DMS153 (cell line): ENCODE results near the gene BTBD2.

Experiments used
- DNase-seq: peaks from one replicate; lab custom pipeline; 2025; lab: John Stamatoyannopoulos, UW

Gene BTBD2

DNA sequence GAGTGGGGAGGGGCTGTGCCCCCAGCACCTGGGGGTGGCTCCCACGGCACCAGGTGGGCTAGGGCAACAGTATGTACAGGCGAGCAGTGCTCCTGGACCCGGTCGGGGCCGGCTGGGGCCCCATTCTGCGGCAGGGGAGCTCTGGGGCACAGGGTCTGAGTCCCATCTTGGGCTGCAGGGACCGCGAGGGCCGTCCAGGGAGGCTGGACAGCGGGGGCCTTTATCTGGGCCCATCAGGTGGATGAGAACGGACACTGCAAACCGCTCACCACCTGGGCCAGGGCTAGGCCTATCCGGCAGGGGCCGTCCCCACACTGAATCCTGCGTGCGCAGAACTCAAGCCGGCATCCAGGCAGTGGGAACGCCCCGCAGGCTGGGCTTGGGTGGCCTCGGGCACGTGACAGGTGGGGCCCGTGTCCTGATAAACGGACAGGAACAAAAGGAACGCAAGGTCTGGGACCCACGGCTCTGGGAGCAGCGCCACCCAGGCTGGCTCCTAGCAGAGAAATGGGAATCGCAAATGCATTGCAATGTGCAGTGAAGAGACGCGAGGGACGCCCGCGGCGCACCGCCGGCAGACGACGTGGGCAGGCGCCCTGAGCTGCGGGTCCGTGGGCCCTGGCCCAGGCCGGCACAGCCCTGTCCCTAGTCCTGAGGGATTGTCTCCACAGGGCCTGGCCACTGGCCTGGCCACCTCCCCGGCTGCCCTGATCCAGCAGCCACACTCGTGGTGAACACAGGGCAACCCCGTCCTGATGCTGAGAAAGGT is 29.7 kb downstream of the BTBD2 start:
- no peak for DNase-seq

DNA sequence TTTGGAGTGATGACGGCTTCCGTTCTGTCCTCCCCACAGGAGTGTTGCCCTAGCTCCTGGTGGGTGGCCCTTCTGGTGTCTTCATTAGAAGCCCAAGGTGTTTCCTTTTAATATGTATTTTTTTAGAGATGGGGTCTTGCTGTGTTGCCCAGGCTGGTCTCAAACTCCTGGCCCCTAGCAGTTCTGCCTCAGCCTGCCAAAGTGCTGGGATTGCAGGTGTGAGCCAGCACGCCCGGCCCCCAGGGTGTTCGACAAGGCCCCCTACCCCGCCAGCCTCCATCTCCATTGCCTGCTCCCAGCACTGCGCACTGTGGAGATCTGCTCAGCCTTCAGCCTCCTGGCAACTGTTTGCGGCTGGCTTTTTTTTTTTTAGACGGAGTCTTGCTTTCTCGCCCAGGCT is 31.2 kb downstream of the BTBD2 start:
- no peak for DNase-seq

DNA sequence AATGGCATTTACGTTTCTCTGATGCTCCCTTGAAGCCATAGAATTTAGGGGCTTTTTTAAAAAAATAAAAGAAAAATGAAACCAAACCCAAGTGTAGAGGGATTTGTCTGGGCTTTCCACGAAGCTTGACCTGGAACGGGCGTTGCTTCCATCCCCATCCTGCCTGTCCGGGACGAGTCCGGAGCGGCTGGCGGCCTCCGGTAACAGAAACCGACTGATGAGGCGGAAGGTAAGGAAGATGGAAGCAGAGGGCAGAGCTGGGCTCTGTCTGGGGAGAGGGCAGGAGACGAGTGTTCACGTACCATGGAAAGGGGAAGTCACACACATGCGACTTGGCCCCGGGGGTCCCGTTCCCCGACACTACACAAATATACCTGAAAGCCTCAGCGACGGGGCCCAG is 34.3 kb downstream of the BTBD2 start:
- DNase-seq, result no peak

DNA sequence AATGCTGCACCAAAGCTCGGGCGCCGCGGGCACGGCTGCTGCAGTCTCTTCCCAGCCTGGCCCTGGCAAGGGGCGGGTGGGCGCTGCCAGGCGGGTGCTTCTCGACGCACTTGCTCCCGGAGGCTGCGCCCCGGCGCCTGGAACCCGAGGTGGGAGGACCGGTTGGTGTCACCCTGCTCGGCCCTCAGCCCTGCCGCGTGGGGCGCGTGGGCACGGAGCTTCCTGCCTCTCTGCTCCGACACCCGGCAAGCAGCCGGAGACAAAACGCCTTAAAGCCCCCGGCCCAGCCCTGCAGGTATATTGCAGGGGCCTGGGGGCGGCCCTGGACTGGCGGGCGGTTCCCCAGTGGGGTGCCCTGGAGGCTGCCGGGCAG is 34.7 kb downstream of the BTBD2 start:
- DNase-seq, result no peak

DNA sequence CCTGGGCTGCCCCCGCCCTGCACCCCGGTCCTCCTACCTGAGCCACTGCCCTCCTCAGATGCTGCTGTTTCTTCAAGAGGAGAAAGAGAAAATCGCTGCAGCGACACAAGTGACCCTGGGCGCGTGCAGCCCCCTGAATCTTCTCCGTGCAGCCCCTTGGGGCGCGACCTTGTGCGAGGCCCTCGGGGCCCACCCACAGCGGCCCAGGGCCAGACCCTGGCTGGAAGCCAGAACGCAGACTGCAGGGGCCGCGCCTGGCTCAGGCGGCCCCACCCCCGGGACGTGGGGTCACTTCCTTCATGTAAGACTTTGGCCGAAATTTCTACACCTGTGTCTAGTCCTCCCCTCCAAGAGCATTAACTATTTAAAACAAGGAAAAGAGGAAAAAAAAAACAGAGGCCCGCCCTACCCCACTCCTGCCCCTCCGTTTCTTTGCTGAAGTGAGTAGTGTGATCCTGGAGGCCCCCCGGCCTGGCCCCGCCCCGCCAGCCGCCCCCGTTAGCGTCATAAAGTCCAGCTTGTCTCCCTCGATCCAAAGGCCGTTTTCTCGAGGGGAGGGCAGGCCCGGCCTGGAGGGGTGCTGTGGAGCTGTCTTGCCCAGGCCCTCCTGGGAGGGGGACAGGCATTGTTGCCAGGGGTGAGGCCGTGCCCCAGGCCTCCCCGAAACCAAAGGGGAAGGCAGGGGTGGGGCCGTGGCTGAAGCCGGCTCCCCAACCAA is 35.3 kb downstream of the BTBD2 start:
- DNase-seq, result no peak

DNA sequence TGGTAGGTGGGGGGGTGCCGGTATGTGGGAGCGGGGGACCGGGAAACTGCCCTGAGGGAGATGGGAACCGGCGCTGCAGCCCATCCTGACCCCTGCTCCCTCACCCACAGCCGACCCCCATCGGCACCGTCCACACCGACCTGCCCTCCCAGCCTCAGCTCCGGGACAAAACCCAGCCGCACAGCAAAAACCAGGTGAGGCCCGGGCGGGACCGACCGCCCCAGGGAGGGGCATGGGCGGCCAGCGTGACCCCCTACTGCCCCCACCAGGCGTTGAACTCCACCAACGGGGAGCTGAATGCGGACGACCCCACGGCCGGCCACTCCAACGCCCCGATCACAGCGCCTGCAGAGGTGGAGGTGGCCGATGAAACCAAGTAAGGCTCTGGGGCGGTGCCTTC is 35.9 kb downstream of the BTBD2 start:
- DNase-seq, result no peak

DNA sequence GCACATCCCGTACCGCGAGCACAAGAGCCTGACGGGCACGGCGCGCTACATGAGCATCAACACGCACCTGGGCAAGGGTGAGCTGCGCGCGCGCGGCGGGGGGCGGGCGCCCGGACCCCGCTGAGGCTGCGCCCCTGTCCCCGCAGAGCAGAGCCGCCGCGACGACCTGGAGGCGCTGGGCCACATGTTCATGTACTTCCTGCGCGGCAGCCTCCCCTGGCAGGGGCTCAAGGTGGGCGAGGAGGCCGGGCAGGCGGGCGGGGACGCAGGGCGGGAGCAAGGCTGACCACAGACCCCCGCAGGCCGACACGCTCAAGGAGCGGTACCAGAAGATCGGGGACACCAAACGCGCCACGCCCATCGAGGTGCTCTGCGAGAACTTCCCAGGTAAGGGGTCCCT is 36.5 kb downstream of the BTBD2 start:
- DNase-seq, result no peak

DNA sequence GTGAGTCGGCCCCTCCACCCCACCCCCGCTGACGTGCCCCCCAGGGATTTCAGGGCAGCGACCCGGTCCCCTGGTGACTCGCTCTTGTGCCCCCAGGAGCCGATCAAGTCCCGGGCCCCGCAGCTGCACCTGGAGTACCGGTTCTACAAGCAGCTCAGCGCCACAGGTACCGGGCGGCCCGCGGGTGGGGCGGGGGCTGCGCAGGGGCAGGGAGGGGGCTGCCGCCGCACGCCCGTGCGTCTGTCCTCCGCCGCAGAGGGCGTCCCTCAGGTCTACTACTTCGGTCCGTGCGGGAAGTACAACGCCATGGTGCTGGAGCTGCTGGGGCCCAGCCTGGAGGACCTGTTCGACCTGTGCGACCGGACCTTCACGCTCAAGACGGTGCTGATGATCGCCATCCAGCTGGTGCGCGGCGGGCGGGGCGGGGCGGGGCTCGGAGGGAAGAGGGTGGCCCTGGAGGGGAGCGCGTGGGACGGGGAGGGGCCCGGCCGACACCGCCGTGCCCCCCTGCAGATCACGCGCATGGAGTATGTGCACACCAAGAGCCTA is 37.1 kb downstream of the BTBD2 start:
- DNase-seq, result no peak

DNA sequence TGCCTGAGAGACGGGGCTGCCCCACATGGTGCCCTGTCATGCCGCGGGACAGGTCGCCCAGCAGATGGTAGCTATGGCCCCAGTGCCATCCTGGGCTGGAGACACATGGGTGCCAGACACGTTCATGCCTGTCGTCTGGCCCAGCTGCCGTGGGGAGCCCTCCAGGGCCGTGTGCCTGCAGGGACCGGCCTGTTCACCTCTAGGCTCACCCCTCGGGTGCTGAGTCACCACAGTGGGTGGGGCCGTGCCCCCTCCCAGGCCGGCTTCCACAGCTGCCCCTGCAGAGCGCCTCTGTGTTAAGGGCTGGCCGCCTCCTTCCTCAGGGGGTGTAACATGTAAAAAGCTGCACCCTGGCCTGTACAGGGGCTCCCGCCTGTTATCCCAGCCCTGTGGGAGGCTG is 38.4 kb downstream of the BTBD2 start:
- DNase-seq, result no peak

DNA sequence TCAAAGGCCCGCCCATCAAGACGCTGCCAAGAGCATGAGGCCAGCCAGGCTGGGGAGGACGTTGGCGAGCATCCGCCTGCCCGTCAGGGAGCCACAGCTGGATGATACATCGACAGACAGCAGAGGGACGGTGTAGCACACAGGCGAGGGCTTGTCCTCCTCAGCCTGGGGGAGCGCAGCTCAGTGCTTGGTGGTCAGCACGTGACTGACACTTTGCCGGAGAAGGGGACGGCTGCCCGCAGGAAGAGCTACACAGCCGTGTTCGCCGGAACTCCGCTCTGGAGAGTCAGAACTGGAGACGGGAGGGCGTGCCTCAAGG is 40.4 kb downstream of the BTBD2 start:
- no peak for DNase-seq

DNA sequence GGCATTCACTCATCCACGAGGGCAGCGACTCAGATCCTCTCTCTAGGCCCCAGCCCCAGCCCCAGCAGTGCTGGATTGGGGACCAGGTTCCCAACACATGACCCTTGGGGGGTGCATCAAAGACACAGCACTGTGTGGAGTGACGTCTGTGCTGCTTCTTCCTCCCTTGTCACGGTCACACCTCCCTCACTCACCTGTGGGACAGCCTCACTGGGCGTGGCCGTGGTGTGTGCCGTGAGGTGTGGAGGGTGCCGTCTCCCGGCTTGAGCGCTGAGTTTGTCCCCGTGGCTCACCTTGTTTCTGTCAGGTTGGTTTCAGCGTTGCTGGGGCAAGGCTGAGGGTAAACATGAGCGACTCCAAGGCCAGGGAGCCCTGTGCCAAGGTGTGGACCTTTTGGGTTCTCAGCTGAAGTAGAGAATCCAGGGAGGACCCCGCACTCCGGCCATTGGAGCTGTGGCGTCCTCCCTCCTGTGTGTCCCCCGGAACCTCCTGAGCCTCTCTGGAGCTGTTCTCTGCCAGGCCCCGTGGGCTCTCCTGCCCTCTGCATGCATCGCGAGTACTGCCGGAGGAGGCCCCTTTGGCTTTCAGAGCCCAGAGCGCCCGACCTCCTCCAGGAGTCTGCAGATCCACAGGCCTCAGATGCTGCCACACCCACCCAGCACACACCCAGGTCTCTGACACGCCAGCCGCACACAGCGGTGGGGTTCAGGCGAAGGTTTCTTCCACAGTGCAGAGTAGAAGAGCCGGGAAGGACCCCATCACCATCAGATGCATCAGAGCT is 40.9 kb downstream of the BTBD2 start:
- no peak for DNase-seq

DNA sequence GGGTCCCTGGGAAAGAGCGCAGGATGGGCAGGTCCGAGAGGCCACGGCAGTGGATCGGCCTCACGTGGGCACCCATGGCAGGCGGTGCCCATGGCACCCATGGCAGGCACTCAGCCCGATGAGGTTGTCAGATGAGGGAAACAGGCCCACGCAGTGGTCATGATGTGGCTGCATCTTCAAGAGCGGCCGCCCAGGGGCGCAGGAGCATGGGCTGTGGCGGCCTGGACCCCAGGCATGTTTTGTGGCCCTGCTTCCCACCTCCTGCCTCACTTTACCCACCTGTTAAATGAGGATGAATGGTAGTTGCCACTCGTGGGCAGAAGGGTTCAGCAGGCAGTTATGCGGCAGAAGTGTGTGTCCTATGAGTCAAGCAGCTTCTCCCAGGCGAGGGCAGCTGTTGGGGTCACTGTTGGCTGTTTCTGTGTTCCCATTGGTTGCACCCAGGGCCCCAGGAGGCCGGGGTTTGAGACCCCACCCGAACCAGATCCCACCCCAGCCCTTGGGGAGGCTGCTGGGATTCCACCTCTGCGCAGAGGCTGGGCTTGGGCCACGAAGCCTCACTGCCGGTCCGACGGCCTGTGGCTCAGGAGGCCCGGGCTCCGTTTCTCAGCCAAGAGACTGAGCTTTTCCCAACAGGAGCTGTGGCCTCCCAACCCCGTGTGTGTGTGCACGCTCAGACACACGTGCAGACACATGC is 44.6 kb downstream of the BTBD2 start:
- no peak for DNase-seq

DNA sequence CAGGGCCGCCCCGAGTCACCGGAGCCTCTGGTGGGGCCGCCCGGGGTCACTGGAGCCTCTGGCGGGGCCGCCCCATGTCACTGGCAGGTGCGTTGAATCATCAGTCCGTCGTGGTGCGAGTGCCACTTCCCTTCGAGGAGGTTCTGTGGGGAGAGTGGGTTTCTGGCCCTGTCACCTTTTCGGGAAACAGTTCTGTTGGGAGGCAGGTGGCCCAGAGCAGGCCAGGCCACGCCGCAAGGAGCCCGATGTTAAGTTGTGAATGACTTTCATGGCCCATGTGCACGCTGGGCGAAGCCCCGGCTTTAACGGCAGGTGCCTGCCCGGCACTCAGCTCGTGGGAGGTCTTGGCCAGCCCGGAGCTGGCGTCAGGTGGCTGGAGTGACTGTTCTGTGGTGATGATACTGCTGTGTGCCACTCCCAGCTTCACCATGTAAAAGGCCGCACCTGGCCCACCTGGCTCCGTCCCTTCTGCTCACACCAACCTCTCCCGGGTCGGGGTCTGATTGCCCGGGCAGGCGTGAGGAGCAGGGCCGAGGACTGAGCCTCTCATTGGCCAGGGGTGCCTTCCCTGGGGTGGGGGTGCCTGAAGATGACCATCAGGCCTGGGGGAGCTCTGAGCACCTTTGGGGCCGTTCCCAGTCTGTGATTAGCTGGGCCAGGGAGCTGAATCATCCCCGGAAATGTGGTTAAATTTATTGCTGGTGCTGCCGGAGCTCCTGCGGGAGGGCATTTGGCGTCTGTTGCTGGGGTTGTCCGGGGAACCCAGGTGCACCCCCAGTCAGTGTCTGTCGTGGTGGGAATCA is 45.3 kb downstream of the BTBD2 start:
- DNase-seq, result no peak

DNA sequence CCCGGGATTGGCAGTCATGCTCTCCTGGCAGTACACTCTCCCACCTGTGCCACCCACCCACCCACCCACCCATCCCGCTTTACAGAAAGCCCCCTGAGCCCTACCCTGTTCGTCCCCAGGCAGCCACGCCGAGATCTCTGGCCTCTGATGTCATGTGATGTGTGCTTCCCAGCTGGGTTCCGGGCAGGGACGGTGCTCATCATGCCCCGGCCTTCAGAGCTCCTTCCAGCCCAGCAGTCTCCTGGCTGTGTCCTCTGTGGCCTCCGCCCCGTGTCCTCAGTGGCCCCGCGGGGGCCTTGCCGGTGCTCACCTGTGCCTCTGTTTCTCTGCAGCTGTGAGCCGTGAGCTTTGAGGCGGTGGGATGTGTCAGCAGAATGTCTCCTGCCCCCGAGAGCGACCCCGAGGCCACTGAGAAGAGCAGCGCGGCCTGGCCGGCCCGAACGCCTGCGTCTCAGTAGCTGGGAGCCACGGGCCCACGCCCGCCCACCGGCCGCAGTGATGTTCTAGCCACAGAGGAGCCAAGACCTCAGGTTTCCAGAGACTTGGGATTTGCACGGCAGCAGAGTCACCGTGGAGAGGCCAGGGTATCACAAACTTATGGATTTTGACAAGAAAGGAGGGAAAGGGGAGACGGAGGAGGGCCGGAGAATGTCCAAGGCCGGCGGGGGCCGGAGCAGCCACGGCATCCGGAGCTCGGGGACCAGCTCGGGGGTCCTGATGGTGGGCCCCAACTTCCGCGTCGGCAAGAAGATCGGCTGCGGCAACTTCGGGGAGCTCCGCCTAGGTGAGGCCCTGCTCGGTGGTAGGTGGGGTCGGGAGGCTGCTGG is 46.1 kb downstream of the BTBD2 start:
- no peak for DNase-seq

DNA sequence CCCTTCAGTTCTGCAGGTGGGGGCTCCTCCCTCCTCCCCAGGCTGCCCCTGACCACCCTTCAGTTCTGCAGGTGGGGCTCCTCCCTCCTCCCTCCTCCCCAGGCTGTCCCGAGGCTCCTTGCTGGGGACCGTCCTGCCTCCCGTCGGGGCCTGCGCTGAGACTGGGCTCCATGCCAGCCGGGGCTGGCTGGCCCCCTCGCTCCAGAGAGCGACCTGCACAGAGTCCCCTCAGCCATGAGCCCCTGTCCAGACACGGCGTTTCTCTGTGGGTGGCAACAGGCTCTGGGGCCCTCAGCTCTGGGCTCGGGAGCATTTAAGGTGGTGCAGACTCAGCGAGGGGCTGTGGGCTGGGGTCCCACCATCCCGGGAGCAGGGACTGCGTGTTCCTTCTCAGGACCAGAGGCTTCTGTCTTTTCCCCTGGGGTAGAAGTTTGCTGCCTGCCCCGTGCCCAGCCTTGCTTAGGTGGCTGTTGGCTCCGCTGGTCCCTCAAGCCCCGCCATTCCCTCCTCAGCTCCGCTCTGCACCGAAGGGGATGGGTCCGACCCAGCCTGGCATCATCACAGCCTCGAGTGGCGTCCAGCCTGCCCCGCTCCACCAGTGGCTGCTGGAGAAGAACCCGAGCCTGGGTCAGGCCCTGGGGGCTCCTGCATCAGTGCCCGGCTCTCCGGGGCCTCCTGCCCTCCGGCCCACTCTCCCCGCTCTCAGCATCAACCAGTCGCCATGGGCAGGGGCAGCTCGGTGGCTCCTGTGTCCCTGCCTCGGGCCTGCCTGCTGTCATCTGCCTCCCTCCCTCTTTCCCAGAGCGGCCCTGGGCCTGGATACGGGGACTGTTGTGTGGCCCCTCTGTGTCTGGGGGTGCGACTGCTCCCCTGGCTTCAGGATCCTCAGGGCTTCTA is 47.0 kb downstream of the BTBD2 start:
- DNase-seq, result no peak

DNA sequence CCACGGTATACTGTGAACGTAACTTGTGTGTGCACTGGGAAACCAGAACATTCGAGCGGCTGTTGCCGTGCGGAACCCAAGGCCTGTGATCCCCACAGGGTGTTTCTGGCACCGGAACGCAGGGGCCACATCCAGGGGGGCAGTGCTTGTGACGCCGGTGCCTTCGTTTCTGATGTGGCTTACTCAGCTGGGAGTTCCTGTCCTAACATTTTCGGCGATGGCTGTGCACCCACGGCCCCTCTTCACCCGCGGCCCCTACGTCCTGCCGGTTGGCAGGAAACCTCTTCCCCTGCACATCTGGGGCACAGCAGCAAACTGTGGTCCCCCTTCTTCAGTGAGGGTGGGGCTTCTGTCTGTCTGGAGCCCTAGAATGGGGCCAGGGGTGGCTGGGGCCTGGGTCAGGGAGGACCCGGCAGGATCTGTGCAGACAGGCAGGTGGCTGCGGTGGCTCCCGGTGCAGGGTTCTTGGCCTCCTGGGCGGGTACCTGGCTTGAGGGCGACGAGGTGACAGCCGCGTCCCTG is 48.4 kb downstream of the BTBD2 start:
- no peak for DNase-seq

DNA sequence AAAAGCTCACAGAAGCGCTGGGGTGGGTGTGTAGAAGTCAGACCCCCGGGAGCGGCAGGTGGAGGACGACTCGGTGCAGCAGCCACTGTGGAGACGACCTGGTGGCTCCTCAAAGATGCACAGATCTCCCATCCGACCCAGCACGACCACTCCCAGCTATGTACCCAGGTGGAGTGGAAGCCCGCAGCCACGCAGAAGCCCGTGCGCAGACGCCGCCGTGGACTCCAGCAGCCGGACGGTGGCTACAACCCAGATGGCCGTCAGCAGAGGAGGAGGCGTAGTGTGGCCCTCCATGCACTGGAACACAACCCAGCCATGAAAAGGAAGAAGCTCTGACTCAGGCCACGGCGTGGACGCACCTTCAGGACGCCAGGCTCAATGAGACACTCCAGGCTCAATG is 52.8 kb downstream of the BTBD2 start:
- DNase-seq, result no peak

DNA sequence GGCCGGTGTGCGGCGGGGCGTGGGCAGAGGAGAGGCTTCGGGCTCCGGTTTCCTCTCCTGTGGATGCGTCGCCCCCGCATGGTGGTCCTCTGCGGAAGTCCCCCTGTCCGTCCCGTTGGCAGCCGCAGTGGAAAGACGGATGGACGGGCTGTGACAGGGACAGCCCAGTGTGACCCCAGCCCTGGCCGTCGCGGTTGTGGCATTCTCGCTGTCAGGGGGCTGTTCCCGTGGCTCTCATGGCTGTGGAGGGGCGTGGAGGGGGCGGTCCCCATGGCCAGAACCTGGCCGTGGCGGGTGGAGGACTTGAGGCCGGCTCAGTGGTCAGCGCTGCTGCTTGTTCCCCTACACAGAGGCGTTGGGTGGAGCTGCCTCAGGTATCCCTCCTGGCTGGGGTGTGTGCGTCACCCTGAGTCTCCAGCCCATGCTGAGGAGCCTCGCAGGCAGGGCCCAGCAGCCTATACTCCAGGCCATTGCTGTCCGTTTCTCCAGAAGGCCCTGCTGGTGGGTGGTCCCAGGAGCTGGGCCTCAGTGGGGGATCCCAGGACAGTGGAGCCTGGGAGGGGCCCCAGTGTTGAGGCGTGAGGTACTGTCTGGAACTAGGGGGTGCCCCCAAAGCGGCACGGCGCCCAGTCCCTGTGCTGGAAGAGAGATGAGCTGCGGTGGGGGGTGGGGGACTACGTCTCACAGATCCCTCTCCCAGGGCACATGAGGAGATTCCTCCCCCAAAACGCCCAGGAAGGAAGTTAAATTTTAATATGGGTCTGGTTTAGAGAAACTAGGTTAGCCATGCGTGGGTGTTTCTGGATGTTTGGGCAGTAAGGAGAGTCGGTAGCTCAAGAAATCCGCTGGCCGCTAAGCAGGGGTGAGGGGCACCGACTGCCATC is 54.3 kb downstream of the BTBD2 start:
- DNase-seq, result no peak
